Stimulated activated CD8-positive, alpha-beta memory T cell treated with anti-CD3 and anti-CD28 coated beads, Interleukin-2, amount 100 ng/mL, for 1 hour (primary cell): ENCODE measurements around the gene THPO.

Experiments
- DNase-seq, 2 donors: peaks; one replicate each; pipeline ENCODE4 v3.0.0-alpha.2; 2020; ENCODE audit warnings: low read depth in 2 of 2

THPO gene

GRCh38 chr3:184362668-184363546, 15.1 kb downstream of the THPO start:
- DNase-seq = peak; percentile 90 to 98

- no peak for DNase-seq
Measured at GRCh38 chr3:184361932-184362667, 15.9 kb downstream of the THPO start.

GRCh38 chr3:184361532-184361931, 16.5 kb downstream of the THPO start, which contains the start of the genes CLCN2 and POLR2H:
CLCN2 (minus strand) TSS chr3:184361605; CDS start chr3:184361479, 126 bp downstream.
POLR2H (plus strand) TSS chr3:184361710; CDS start chr3:184363493, 1,783 bp downstream.
- no peak for DNase-seq

- DNase-seq = no peak
Measured at GRCh38 chr3:184360929-184361531, 17.0 kb downstream of the THPO start.

GRCh38 chr3:184360070-184360928, 17.7 kb downstream of the THPO start:
- no peak for DNase-seq

- no peak for DNase-seq
Measured at GRCh38 chr3:184359610-184360009, 18.4 kb downstream of the THPO start.

GRCh38 chr3:184358921-184359350, 19.1 kb downstream of the THPO start:
- DNase-seq = no peak

GRCh38 chr3:184358124-184358767, 19.8 kb downstream of the THPO start:
- no peak for DNase-seq

GRCh38 chr3:184357248-184358123, 20.5 kb downstream of the THPO start:
- DNase-seq = no peak

- no peak for DNase-seq
Measured at GRCh38 chr3:184355261-184356040, 22.6 kb downstream of the THPO start.

- no peak for DNase-seq
Measured at GRCh38 chr3:184354754-184355153, 23.3 kb downstream of the THPO start.

- DNase-seq = peak in 1 of 2 donors; percentile 43
Measured at GRCh38 chr3:184354121-184354728, 23.8 kb downstream of the THPO start.

- DNase-seq = no peak
Measured at GRCh38 chr3:184353546-184353941, 24.5 kb downstream of the THPO start.

- no peak for DNase-seq
Measured at GRCh38 chr3:184352897-184353545, 25.0 kb downstream of the THPO start.

GRCh38 chr3:184352149-184352785, 25.7 kb downstream of the THPO start:
- no peak for DNase-seq

- DNase-seq = no peak
Measured at GRCh38 chr3:184351511-184352148, 26.4 kb downstream of the THPO start.

- DNase-seq = no peak
Measured at GRCh38 chr3:184350618-184351017, 27.4 kb downstream of the THPO start.
